Measurements from ENCODE around the gene PAEP. TPM values are rescaled to one million over a fixed set of nuclear protein-coding genes. Genes with fewer than 3 reads are reported as not detected.
"Not testable (repeated sequence)": the region's sequence is repeated elsewhere in the genome, so short reads cannot be mapped to it uniquely, and the experiment has no call there.

The PAEP gene
- total RNA-seq, 1 experiment from 2014 or later: not detected

DNA sequence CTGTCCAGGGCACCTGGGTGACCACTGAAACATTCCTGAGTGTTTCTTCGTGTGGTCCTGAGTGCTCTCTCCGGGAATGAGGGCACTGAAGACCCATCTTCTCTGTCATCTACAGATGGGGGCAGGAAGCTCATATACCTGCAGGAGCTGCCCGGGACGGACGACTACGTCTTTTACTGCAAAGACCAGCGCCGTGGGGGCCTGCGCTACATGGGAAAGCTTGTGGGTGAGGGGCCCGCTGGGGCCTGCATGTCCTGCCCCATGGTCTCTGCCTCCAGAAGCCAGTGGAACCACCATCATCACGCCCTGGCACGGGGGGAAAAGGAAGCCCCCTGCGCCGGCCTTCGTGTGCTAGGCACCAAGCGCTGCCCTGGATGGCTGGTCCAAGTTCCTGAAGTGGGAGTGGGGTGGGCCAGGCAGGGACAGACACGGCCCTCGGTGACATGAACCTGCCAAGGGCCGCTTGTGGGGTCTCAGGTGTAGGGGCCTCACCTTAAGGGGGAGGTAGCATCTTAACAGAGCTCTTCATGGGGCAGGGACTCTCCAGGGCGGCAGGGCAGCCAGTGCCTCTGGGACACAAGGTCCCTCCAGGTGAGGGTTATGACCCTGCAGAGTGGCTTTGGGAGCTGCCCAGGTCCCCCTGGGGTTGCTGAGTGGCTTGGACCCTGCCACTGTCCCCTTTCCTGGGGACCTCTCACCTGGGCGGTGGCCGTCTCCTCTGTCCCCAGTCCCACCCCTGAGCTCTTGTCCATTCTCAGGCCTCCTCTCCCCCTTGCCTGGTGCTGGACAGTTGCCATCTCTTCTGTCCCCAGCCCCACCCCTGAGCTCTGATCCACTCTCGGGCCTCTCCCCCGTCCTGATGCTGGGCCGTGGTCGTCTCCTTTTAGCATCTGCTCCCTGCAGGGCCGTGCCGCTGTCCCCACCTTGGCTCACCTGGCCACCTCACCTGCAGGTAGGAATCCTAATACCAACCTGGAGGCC lies 13.5 kb upstream of the PAEP start:
- H3K36me3 Mint-ChIP-seq (ENCODE audit: insufficient read depth, unreplicated experiment): no peaks in the 10 kb centered on the region
- H3K4me3 Mint-ChIP-seq (ENCODE audit: unreplicated experiment): no peak overlapping the region
- Histone ChIP-seq H3K4me1 (no peaks in the 10 kb centered on the region), H3K27me3 (replicated peaks; ENCODE audit: control insufficient read depth, insufficient read depth, low read length) (no peaks in the 10 kb centered on the region), H3K36me3 (ENCODE audit: control insufficient read depth, insufficient read depth, low read length) (no peaks in the 10 kb centered on the region), H3K4me3 (ENCODE audit: low read depth, low read length) (no peak overlapping the region), H3K9me3 (no peaks in the 10 kb centered on the region)
- DNase-seq: no peak
- H3K27ac Mint-ChIP-seq (ENCODE audit: unreplicated experiment): no peak overlapping the region
- peaks cover 2% of the 10 kb centered on the region for H3K27me3 Mint-ChIP-seq (ENCODE audit: insufficient read depth, unreplicated experiment)
- H3K4me1 Mint-ChIP-seq (ENCODE audit: low read depth, unreplicated experiment): peaks cover 8% of the 10 kb centered on the region
- TF ChIP-seq, protein P1, sequence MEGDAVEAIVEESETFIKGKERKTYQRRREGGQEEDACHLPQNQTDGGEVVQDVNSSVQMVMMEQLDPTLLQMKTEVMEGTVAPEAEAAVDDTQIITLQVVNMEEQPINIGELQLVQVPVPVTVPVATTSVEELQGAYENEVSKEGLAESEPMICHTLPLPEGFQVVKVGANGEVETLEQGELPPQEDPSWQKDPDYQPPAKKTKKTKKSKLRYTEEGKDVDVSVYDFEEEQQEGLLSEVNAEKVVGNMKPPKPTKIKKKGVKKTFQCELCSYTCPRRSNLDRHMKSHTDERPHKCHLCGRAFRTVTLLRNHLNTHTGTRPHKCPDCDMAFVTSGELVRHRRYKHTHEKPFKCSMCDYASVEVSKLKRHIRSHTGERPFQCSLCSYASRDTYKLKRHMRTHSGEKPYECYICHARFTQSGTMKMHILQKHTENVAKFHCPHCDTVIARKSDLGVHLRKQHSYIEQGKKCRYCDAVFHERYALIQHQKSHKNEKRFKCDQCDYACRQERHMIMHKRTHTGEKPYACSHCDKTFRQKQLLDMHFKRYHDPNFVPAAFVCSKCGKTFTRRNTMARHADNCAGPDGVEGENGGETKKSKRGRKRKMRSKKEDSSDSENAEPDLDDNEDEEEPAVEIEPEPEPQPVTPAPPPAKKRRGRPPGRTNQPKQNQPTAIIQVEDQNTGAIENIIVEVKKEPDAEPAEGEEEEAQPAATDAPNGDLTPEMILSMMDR (IDR thresholded peaks at IDR 0.05; ENCODE audit: insufficient read depth in 1 of 2, low read depth in 1 of 2, low read length in 1 of 2, severe bottlenecking in 1 of 2, unreplicated experiment in 1 of 2): no peak
- ChIA-PET CTCF (no interaction called here), POLR2A (no interaction called here)
- BruUV-seq (replicated peaks): no TSS peak
- H3K9me3 Mint-ChIP-seq (ENCODE audit: unreplicated experiment): no peaks in the 10 kb centered on the region
- intact Hi-C loops (cut with micrococcal nuclease; ENCODE audit: unreplicated experiment): no loop called here

DNA sequence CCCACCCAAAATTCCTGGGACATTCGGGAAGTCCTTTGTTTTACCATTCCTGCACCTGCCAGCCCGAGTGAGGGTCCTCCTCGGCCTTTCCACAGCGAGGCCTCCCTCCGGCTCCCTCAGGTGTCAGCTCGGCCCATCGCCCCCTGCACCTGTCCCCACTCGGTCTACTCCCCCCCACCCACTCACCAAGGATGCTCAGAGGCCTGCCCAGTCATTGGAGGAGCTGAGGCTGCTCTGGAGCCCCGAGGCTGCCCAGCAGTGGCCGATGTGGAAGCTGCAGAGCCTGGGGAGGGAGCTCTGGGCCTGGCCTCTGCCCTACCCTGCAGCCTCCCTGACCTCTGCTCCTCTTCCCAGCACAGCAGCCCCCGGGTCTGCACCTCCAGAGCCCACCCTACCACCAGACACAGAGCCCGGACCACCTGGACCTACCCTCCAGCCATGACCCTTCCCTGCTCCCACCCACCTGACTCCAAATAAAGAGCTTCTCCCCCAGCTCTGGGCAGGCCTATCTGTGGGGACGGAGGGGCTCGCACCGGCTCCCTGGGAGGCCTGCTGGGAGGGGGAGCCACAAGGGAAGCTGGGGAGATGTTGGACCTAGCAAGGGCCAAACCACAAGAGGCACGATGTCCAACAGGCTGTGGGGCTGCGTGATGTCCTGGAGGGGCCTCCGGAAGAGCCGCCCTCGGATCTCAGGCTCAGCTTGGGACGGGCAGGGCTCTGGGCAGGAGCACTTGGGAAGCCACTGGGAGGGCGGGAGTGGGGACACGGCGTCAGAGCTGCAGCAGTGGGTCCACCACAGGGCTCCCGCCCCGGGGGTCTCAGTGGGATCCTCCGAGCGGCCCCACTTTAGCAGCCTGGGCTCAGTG lies 11.8 kb upstream of the PAEP start:
- H3K4me3 ChIP-seq (ENCODE audit: low read depth, low read length); H3K9me3 Mint-ChIP-seq (ENCODE audit: unreplicated experiment); H3K4me1 Mint-ChIP-seq (ENCODE audit: low read depth, unreplicated experiment); H3K27ac Mint-ChIP-seq (ENCODE audit: unreplicated experiment); H3K36me3 ChIP-seq (ENCODE audit: control insufficient read depth, insufficient read depth, low read length); H3K9me3 ChIP-seq; H3K27me3 Mint-ChIP-seq (ENCODE audit: insufficient read depth, unreplicated experiment); H3K36me3 Mint-ChIP-seq (ENCODE audit: insufficient read depth, unreplicated experiment); H3K4me3 Mint-ChIP-seq (ENCODE audit: unreplicated experiment); intact Hi-C loops (cut with micrococcal nuclease; ENCODE audit: unreplicated experiment); BruUV-seq (replicated peaks); H3K27me3 ChIP-seq (replicated peaks; ENCODE audit: control insufficient read depth, insufficient read depth, low read length); DNase-seq; POLR2A ChIA-PET; H3K4me1 ChIP-seq: not testable (repeated sequence)
- CTCF ChIA-PET: interaction anchor here (0.6 kb wide), 1 partner anchor 27 kb away, joined by 3 read pairs; no protein-coding TSS in a partner anchor

DNA sequence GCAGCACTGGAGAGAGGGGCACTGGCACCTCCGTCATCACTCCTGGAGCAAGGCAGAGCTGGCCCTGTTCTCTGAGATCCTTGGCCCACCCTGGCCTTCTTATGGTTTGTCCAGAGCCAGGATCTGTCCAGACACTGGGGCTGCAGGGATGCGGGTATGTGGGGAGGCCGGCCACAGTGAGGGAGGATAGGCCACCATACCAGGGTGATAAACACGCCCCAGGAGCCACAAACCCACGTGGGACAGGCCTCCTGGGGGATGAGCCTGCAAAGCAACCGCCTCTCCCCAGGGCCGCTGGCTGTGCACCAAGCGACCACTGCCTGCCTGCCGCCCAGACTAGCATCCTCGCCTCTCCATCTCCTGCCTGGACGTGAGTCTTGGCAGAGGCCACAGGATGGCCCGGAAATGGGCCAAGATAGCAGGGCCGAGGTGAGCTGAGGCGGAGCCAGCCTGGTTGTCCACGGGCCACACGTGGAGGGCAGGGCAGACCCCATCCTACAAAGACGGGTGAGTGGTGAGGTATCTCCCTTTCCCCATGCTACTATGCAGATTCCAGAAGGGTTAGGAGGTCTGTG lies 11.1 kb upstream of the PAEP start:
- H3K27ac Mint-ChIP-seq (ENCODE audit: unreplicated experiment): no peak overlapping the region
- ChIA-PET POLR2A (no interaction called here), CTCF (no interaction called here)
- no peaks in the 10 kb centered on the region for H3K4me1 ChIP-seq
- no peaks in the 10 kb centered on the region for H3K36me3 Mint-ChIP-seq (ENCODE audit: insufficient read depth, unreplicated experiment)
- TF ChIP-seq, protein P1 (IDR thresholded peaks at IDR 0.05; ENCODE audit: insufficient read depth in 1 of 2, low read depth in 1 of 2, low read length in 1 of 2, severe bottlenecking in 1 of 2, unreplicated experiment in 1 of 2): no peak
- H3K27me3 ChIP-seq (replicated peaks; ENCODE audit: control insufficient read depth, insufficient read depth, low read length): no peaks in the 10 kb centered on the region
- no peak overlapping the region for H3K4me3 Mint-ChIP-seq (ENCODE audit: unreplicated experiment)
- H3K36me3 ChIP-seq (ENCODE audit: control insufficient read depth, insufficient read depth, low read length): no peaks in the 10 kb centered on the region
- intact Hi-C loops (cut with micrococcal nuclease; ENCODE audit: unreplicated experiment): no loop called here
- no peak overlapping the region for H3K4me3 ChIP-seq (ENCODE audit: low read depth, low read length)
- peaks cover 8% of the 10 kb centered on the region for H3K9me3 Mint-ChIP-seq (ENCODE audit: unreplicated experiment)
- no TSS peak for BruUV-seq (replicated peaks)
- no peaks in the 10 kb centered on the region for H3K4me1 Mint-ChIP-seq (ENCODE audit: low read depth, unreplicated experiment)
- DNase-seq: no peak
- H3K27me3 Mint-ChIP-seq (ENCODE audit: insufficient read depth, unreplicated experiment): no peaks in the 10 kb centered on the region
- H3K9me3 ChIP-seq: no peaks in the 10 kb centered on the region

Measured in Caco-2 (cell line).